Osteoblast (primary cell): ENCODE results near the gene CD1B. TPM values are rescaled to one million over a fixed set of nuclear protein-coding genes. Genes with fewer than 3 reads are reported as not detected.

ENCODE experiments used
- DNase-seq: peaks from one replicate; pipeline ENCODE4 v3.0.0; 2011; ENCODE audit warnings: low spot score, mixed read lengths; ENCODE audit not compliant: insufficient read length; ENCODE audit errors: missing footprints
- H2AFZ ChIP-seq: 2 replicates; pipeline ENCODE4 v1.6.0; 2011; ENCODE audit warnings: mild to moderate bottlenecking, low read length
- H3K27ac ChIP-seq: 2 replicates; pipeline ENCODE4 v1.5.1; 2011; ENCODE audit warnings: mild to moderate bottlenecking, low read depth, low read length, moderate library complexity
- H3K27me3 ChIP-seq: 2 replicates; pipeline ENCODE4 v1.6.0; 2012; ENCODE audit warnings: mild to moderate bottlenecking, control low read depth, inconsistent platforms, low read length, moderate library complexity; ENCODE audit not compliant: insufficient read depth
- H3K36me3 ChIP-seq: 2 replicates; pipeline ENCODE4 v1.5.1; 2011; ENCODE audit warnings: mild to moderate bottlenecking, low read length, control low read depth, moderate library complexity; ENCODE audit not compliant: insufficient read depth
- H3K4me1 ChIP-seq: 2 replicates; pipeline ENCODE4 v1.5.1; 2011; ENCODE audit warnings: mild to moderate bottlenecking, low read length, control low read depth, moderate library complexity; ENCODE audit not compliant: insufficient read depth
- H3K4me2 ChIP-seq: 2 replicates; pipeline ENCODE4 v1.6.0; 2011; ENCODE audit warnings: mild to moderate bottlenecking, low read length; ENCODE audit not compliant: insufficient read depth
- H3K4me3 ChIP-seq: fragments of 200-600 bp; sonication (generic); 3 replicates; pipeline ENCODE4 v1.5.1; 2012; ENCODE audit warnings: mild to moderate bottlenecking, low read length, inconsistent platforms; ENCODE audit not compliant: insufficient read depth
- H3K79me2 ChIP-seq: 2 replicates; pipeline ENCODE4 v1.6.0; 2012; ENCODE audit warnings: mild to moderate bottlenecking, low read length, control low read depth, inconsistent platforms; ENCODE audit not compliant: insufficient read depth
- H3K9me3 ChIP-seq: 2 replicates; pipeline ENCODE4 v1.5.1; 2011; ENCODE audit warnings: low read depth, low read length, control low read depth
- H4K20me1 ChIP-seq: 2 replicates; pipeline ENCODE4 v1.6.0; 2012; ENCODE audit warnings: mild to moderate bottlenecking, low read length, control low read depth; ENCODE audit not compliant: insufficient read depth
- total RNA-seq: library from RNA; depleted of rRNA; stranded (reverse); fragments of >200 nt; gene quantifications from 2 replicates; pipeline ENCODE4 v1.2.3, GENCODE V29; 2012
- TF ChIP-seq, protein P1 (sequence below): IDR thresholded peaks from 2 replicates; pipeline ENCODE4 v1.5.1; 2011; ENCODE audit warnings: mild to moderate bottlenecking, low read depth, low read length, moderate library complexity; ENCODE audit errors: extremely low read depth

CD1B gene
- total RNA-seq, 1 donor, result not detected

DNA sequence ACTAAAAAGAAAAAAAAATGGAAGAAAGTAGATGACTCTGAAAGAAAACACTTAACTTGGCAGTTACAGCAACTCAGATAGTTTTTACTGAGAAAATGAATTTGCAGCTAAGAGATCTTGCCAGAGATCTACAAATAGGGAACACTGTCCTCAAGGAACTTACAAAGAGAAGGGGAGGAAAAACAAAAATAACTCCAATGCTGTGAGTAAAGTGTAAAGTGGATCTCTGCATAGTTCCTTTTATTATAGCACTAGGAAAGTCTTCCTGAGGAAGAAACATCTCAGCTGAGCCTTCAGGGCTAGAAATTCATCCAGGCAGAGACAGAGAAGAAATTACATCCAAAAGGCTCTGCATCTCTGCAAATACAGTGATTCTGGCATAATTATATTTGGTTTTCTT, 3.9 kb downstream of the CD1B start:
- H3K27ac ChIP-seq, result no peak overlapping the region
- no peak overlapping the region for H2AFZ ChIP-seq
- no peaks in the 10 kb centered on the region for H3K4me1 ChIP-seq
- H3K4me3 ChIP-seq, result no peak overlapping the region
- H4K20me1 ChIP-seq, result no peaks in the 10 kb centered on the region
- H3K36me3 ChIP-seq, result no peaks in the 10 kb centered on the region
- no peaks in the 10 kb centered on the region for H3K9me3 ChIP-seq
- no peaks in the 10 kb centered on the region for H3K79me2 ChIP-seq
- H3K27me3 ChIP-seq, result no peaks in the 10 kb centered on the region
- H3K4me2 ChIP-seq, result no peak overlapping the region
- TF ChIP-seq, protein P1, sequence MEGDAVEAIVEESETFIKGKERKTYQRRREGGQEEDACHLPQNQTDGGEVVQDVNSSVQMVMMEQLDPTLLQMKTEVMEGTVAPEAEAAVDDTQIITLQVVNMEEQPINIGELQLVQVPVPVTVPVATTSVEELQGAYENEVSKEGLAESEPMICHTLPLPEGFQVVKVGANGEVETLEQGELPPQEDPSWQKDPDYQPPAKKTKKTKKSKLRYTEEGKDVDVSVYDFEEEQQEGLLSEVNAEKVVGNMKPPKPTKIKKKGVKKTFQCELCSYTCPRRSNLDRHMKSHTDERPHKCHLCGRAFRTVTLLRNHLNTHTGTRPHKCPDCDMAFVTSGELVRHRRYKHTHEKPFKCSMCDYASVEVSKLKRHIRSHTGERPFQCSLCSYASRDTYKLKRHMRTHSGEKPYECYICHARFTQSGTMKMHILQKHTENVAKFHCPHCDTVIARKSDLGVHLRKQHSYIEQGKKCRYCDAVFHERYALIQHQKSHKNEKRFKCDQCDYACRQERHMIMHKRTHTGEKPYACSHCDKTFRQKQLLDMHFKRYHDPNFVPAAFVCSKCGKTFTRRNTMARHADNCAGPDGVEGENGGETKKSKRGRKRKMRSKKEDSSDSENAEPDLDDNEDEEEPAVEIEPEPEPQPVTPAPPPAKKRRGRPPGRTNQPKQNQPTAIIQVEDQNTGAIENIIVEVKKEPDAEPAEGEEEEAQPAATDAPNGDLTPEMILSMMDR, result no peak
- DNase-seq, result no peak

GRCh38 chr1:158324395-158324794, 6.9 kb downstream of the CD1B start:
- Histone ChIP-seq H3K27ac (no peak overlapping the region), H4K20me1 (no peaks in the 10 kb centered on the region), H3K4me2 (no peak overlapping the region), H3K79me2 (no peaks in the 10 kb centered on the region), H3K9me3 (no peaks in the 10 kb centered on the region), H3K4me3 (no peak overlapping the region), H3K36me3 (no peaks in the 10 kb centered on the region), H2AFZ (no peak overlapping the region), H3K4me1 (no peaks in the 10 kb centered on the region), H3K27me3 (no peaks in the 10 kb centered on the region)
- DNase-seq, result no peak
- TF ChIP-seq, protein P1, result no peak

DNA sequence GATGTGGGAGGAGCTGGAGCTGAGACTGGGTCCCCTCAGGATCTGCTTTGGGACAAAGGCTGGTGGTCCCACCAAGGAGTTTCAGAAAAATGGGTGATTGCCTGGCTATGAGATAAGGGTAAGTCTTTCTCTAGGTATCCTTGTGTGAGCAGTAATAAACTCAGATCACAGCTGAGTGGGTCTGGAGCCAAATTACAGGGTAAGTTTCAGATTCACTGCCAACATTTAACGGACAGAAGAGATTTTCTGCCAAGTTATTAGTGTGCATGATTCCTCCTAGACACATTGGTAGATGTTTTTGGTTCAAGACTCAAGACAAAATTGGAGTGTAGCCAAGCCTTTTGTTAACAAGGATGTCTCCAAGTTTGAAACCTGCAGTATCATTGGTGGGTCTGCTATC, 7.5 kb downstream of the CD1B start:
- no peak overlapping the region for H3K4me2 ChIP-seq
- H4K20me1 ChIP-seq, result no peaks in the 10 kb centered on the region
- H3K4me1 ChIP-seq, result no peaks in the 10 kb centered on the region
- H3K9me3 ChIP-seq, result no peaks in the 10 kb centered on the region
- no peak overlapping the region for H2AFZ ChIP-seq
- no peaks in the 10 kb centered on the region for H3K27me3 ChIP-seq
- no peak overlapping the region for H3K4me3 ChIP-seq
- H3K27ac ChIP-seq, result no peak overlapping the region
- DNase-seq, result no peak
- TF ChIP-seq, protein P1, result no peak
- no peaks in the 10 kb centered on the region for H3K36me3 ChIP-seq
- no peaks in the 10 kb centered on the region for H3K79me2 ChIP-seq

GRCh38 chr1:158311066-158311465, 20.3 kb downstream of the CD1B start:
- H4K20me1 ChIP-seq, result no peaks in the 10 kb centered on the region
- no peak overlapping the region for H3K4me3 ChIP-seq
- H3K27ac ChIP-seq, result no peak overlapping the region
- no peak for DNase-seq
- no peaks in the 10 kb centered on the region for H3K4me1 ChIP-seq
- TF ChIP-seq, protein P1, result no peak
- H3K79me2 ChIP-seq, result no peaks in the 10 kb centered on the region
- H3K27me3 ChIP-seq, result no peaks in the 10 kb centered on the region
- H3K36me3 ChIP-seq, result no peaks in the 10 kb centered on the region
- H3K9me3 ChIP-seq, result no peaks in the 10 kb centered on the region
- no peak overlapping the region for H2AFZ ChIP-seq
- H3K4me2 ChIP-seq, result no peak overlapping the region
